Suprapubic skin (tissue), 4 donors: Measurements from ENCODE around the gene TTC39A. TPM values are rescaled to one million over a fixed set of nuclear protein-coding genes. Genes with fewer than 3 reads are reported as not detected.

ENCODE experiments used
- DNase-seq, 2 donors: peaks; one replicate each; pipeline ENCODE4 v3.0.0-alpha.2; 2019; ENCODE audit warnings: low spot score in 2 of 2
- H3K27ac ChIP-seq: fragments of 200-600 bp; sonication (generic); one replicate; pipeline ENCODE4 v1.5.1; 2019
- H3K27me3 ChIP-seq: fragments of 200-600 bp; sonication (generic); one replicate; pipeline ENCODE4 v1.5.1; 2019
- H3K36me3 ChIP-seq: fragments of 200-600 bp; sonication (generic); one replicate; pipeline ENCODE4 v1.5.1; 2019
- H3K4me1 ChIP-seq: fragments of 200-600 bp; sonication (generic); one replicate; pipeline ENCODE4 v1.5.1; 2019
- H3K4me3 ChIP-seq: fragments of 200-600 bp; sonication (generic); one replicate; pipeline ENCODE4 v1.5.1; 2019; ENCODE audit warnings: mild to moderate bottlenecking
- H3K9me3 ChIP-seq: fragments of 200-600 bp; sonication (generic); one replicate; pipeline ENCODE4 v1.5.1; 2019
- EP300 ChIP-seq: sonication (generic); formaldehyde crosslinking; IDR thresholded peaks from one replicate; pipeline ENCODE4 v1.6.1; 2017; ENCODE audit warnings: antibody characterized with exemption
- POLR2A ChIP-seq, 2 donors: fragments of 450-650 bp; IDR thresholded peaks; one replicate each; pipeline ENCODE4 v1.6.1; 2017; ENCODE audit warnings: antibody characterized with exemption in 2 of 2, mild to moderate bottlenecking in 2 of 2, moderate library complexity in 2 of 2
- POLR2AphosphoS5 ChIP-seq, 3 donors: sonication (generic); formaldehyde crosslinking; IDR thresholded peaks; one replicate each; pipeline ENCODE4 v1.6.1; 2017; ENCODE audit warnings: antibody characterized with exemption in 3 of 3
- WGBS: methylation state at CpG from one replicate; pipeline ENCODE4 v1.1.5; 2018; 5-methylcytosine and 5-hydroxymethylcytosine counted together
- total RNA-seq, 4 donors: library from RNA; depleted of rRNA; stranded (reverse); fragments of >200 nt; gene quantifications; one replicate each; pipeline ENCODE4 v1.1.0, GENCODE V29; 2016
- TF ChIP-seq, protein P1 (sequence below), 2 donors: fragments of 200-600 bp in 1 of 2; fragments of 450-650 bp in 1 of 2; sonication (generic) in 1 of 2; IDR thresholded peaks; one replicate each; pipeline ENCODE4 v1.5.1; 2016 to 2019; ENCODE audit warnings: antibody characterized with exemption in 2 of 2, mild to moderate bottlenecking in 1 of 2, moderate library complexity in 1 of 2

The TTC39A gene
- total RNA-seq, 4 donors from 2014 or later: 9.4 to 16.3 (median 13.1) TPM

DNA sequence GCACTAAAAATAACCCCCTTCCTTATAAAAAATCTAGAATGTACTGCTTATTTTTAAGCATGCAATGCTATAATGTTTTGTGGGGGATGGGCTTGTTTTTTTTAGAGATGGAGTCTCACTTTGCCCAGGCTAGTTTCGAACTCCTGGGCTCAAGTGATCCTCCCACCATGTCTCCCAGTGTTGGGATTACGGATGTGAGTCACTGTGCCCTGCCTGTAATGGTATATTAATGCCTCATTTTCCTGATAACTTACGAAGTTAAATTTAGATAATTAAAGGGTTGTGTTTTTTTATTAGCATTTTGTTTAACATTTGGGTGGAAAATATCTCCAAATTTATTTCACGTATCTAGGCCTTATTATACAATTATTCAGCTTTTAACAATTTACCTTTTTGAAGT is 87.8 kb downstream of the TTC39A start:
- Histone ChIP-seq H3K4me3 (no peak overlapping the region), H3K27me3 (no peaks in the 10 kb centered on the region), H3K27ac (no peak overlapping the region), H3K4me1 (peaks cover 44% of the 10 kb centered on the region), H3K9me3 (no peaks in the 10 kb centered on the region), H3K36me3 (no peaks in the 10 kb centered on the region)
- TF ChIP-seq EP300 (no peak), POLR2AphosphoS5 (IDR thresholded peaks at IDR 0.05) (no peak)
- TF ChIP-seq, protein P1, sequence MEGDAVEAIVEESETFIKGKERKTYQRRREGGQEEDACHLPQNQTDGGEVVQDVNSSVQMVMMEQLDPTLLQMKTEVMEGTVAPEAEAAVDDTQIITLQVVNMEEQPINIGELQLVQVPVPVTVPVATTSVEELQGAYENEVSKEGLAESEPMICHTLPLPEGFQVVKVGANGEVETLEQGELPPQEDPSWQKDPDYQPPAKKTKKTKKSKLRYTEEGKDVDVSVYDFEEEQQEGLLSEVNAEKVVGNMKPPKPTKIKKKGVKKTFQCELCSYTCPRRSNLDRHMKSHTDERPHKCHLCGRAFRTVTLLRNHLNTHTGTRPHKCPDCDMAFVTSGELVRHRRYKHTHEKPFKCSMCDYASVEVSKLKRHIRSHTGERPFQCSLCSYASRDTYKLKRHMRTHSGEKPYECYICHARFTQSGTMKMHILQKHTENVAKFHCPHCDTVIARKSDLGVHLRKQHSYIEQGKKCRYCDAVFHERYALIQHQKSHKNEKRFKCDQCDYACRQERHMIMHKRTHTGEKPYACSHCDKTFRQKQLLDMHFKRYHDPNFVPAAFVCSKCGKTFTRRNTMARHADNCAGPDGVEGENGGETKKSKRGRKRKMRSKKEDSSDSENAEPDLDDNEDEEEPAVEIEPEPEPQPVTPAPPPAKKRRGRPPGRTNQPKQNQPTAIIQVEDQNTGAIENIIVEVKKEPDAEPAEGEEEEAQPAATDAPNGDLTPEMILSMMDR (IDR thresholded peaks at IDR 0.05): no peak
- 86% methylated on average over 4 of the region's 4 CpGs for WGBS
- no peak for DNase-seq

DNA sequence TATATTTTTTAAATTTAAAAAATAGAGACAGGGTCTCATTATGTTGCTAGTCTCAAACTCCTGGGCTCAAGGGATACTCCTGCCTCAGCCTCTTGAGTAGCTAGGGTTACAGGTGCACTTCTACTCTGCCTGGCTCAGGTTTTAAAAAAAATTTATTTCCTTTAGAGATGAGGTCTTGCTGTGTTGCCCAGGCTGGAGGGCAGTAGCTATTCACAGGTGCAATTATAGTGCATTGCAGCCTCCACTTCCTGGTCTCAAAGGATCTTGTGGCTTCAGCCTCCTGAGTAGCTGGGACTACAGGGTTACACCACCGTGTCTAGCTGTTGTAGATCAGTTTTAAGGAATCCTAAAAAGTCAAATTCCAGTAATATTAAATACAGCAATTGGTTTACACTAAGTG is 89.2 kb downstream of the TTC39A start:
- DNase-seq: no peak
- no peaks in the 10 kb centered on the region for H3K9me3 ChIP-seq
- no peak overlapping the region for H3K4me3 ChIP-seq
- TF ChIP-seq EP300 (no peak), POLR2AphosphoS5 (IDR thresholded peaks at IDR 0.05) (no peak), POLR2A (IDR thresholded peaks at IDR 0.05) (no peak)
- TF ChIP-seq, protein P1 (IDR thresholded peaks at IDR 0.05): no peak
- no peaks in the 10 kb centered on the region for H3K27me3 ChIP-seq
- H3K4me1 ChIP-seq: peaks cover 43% of the 10 kb centered on the region
- H3K27ac ChIP-seq: no peak overlapping the region
- no peaks in the 10 kb centered on the region for H3K36me3 ChIP-seq
- 58% methylated on average over 1 of the region's 1 CpG for WGBS

DNA sequence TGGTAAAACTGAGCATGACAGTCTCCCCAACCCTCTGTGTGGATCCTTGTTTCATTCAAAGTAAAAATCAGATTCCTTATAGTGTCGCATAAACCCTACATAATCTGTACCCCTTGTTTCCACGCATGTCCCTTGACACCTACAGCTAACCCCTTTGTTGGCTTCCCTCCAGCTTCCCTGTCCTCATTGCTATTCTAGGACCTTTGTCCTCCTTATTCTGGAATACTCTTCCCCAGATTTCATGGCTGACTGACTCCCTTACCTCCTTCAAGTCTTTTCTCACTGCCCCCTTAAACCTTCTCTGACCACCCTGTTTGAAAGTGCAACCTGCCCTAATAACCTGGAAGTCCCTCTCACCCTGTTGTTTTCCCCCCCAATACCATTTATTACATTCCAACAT is 90.3 kb downstream of the TTC39A start:
- TF ChIP-seq POLR2A (IDR thresholded peaks at IDR 0.05) (no peak), POLR2AphosphoS5 (IDR thresholded peaks at IDR 0.05) (no peak), EP300 (no peak)
- TF ChIP-seq, protein P1 (IDR thresholded peaks at IDR 0.05): no peak
- H3K27ac ChIP-seq: no peak overlapping the region

DNA sequence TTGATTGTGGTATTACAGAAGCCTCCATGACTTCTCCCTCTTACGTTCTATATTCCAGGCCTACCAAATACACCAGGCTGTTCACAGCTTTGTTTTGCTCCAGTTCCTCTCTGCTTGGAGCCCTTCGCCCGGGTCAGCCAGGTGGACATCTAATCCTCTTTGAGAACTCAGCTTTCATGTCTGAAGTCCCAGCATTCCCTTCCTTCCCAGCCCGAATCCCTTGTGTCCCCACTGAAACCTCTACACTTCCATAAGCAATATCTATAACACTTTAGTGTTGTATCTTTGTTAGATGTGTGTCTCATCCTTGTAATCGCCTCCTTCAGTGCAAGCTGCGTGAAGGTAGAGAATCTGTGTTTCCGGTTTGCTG is 92.3 kb downstream of the TTC39A start:
- H3K4me1 ChIP-seq: peaks cover 57% of the 10 kb centered on the region
- H3K4me3 ChIP-seq: peak overlapping the region; percentile 96
- no peaks in the 10 kb centered on the region for H3K9me3 ChIP-seq
- 21% methylated on average over 7 of the region's 7 CpGs for WGBS
- peak overlapping the region; percentile 95 for H3K27ac ChIP-seq
- H3K36me3 ChIP-seq: no peaks in the 10 kb centered on the region
- TF ChIP-seq EP300 (no peak), POLR2AphosphoS5 (IDR thresholded peaks at IDR 0.05) (no peak), POLR2A (IDR thresholded peaks at IDR 0.05) (no peak)
- TF ChIP-seq, protein P1 (IDR thresholded peaks at IDR 0.05): no peak
- H3K27me3 ChIP-seq: no peaks in the 10 kb centered on the region
- no peak for DNase-seq

More for the DNA sequence above, 90.3 kb downstream of the TTC39A start:
- Histone ChIP-seq H3K4me1 (peaks cover 51% of the 10 kb centered on the region), H3K27me3 (no peaks in the 10 kb centered on the region), H3K36me3 (no peaks in the 10 kb centered on the region), H3K4me3 (no peak overlapping the region), H3K9me3 (no peaks in the 10 kb centered on the region)
- DNase-seq: no peak
- WGBS: 72% methylated on average over 2 of the region's 2 CpGs

DNA sequence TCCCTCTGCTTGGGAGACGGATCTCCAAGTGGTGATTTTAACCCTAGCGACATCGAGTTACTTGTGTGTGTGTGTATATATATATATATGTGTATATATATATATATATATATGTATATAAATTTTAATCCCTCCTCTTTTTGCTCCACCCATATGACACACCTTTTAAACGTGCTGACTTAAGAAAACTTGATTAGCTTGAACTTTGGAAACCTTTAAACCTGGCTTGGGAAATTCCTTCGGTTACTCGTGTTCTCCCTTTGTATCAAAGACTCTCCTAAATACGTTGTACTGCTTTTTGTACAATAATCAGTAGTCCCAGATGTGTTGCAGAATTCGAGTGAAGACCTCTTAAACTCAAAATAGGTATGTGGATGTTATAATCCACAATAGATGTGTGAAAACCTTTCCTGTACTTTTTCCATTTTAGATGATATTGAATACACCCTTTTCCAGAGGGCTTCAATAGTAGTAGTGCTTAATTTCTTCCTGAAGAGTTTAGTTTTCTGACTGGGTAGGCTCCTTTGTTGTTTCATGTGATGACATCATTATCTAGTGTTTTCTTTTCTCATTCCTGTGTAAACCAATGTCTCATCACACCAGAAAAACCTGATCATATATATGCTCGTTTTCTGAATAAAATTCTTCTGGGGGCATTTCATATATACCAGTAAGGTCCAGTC is 92.9 kb downstream of the TTC39A start:
- Histone ChIP-seq H3K36me3 (no peaks in the 10 kb centered on the region), H3K4me3 (peak overlapping the region; percentile 96), H3K27me3 (no peaks in the 10 kb centered on the region), H3K4me1 (peaks cover 56% of the 10 kb centered on the region), H3K27ac (peak overlapping the region; percentile 95), H3K9me3 (no peaks in the 10 kb centered on the region)
- TF ChIP-seq EP300 (no peak), POLR2AphosphoS5 (IDR thresholded peaks at IDR 0.05) (no peak), POLR2A (IDR thresholded peaks at IDR 0.05) (no peak)
- TF ChIP-seq, protein P1 (IDR thresholded peaks at IDR 0.05): no peak
- DNase-seq: no peak
- WGBS: 3% methylated on average over 9 of the region's 9 CpGs

Other genes with a start within 250 kb of the TTC39A start
- not detected for gene C1orf185, start 228.3 kb downstream of the TTC39A start, total RNA-seq
- gene RNF11, start 94.3 kb downstream of the TTC39A start, total RNA-seq: 10 to 100 TPM; 80.8 to 93.1 (median 81.5) TPM
- gene EPS15, start 188.7 kb upstream of the TTC39A start, total RNA-seq: 100 to 1,000 TPM in 1 of 4 donors, 10 to 100 TPM in 3; 57.1 to 127 (median 81.5) TPM